ENCODE data around the gene ARSH.

The ARSH gene

DNA sequence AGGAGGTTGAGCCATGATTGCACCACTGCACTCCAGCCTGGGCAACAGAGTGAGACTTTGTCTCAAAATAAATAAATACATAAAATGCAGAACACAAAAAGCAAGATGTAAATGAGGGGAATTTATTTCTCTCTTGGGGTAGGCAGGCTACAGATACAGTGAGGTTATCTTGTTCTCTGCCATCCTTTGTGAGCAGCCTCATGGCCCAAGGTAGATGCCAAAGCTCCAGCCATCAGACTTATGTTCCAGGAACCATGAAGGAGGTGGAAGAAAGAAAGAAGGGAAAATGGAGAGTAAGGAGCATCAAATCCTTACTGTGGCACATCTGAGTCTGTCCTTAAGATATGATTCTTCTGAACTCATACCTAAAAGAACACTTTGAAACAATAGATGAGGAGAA, 11.1 kb downstream of the ARSH start:
- TF ChIP-seq CEBPB (IDR thresholded peaks at IDR 0.05), result no peak
- TF ChIP-seq RAD21 (IDR thresholded peaks at IDR 0.05; ENCODE audit: low read depth), result no peak
- TF ChIP-seq EP300 (IDR thresholded peaks at IDR 0.05; ENCODE audit: borderline replicate concordance), result no peak
- no peak for TF ChIP-seq TEAD4 (IDR thresholded peaks at IDR 0.05)
- TF ChIP-seq NFIC (IDR thresholded peaks at IDR 0.05), result no peak
- no peak for TF ChIP-seq TAF1 (IDR thresholded peaks at IDR 0.05; ENCODE audit: low read depth)
- TF ChIP-seq, protein P1, sequence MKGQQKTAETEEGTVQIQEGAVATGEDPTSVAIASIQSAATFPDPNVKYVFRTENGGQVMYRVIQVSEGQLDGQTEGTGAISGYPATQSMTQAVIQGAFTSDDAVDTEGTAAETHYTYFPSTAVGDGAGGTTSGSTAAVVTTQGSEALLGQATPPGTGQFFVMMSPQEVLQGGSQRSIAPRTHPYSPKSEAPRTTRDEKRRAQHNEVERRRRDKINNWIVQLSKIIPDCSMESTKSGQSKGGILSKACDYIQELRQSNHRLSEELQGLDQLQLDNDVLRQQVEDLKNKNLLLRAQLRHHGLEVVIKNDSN (IDR thresholded peaks at IDR 0.05), result no peak
- TF ChIP-seq, protein P2, sequence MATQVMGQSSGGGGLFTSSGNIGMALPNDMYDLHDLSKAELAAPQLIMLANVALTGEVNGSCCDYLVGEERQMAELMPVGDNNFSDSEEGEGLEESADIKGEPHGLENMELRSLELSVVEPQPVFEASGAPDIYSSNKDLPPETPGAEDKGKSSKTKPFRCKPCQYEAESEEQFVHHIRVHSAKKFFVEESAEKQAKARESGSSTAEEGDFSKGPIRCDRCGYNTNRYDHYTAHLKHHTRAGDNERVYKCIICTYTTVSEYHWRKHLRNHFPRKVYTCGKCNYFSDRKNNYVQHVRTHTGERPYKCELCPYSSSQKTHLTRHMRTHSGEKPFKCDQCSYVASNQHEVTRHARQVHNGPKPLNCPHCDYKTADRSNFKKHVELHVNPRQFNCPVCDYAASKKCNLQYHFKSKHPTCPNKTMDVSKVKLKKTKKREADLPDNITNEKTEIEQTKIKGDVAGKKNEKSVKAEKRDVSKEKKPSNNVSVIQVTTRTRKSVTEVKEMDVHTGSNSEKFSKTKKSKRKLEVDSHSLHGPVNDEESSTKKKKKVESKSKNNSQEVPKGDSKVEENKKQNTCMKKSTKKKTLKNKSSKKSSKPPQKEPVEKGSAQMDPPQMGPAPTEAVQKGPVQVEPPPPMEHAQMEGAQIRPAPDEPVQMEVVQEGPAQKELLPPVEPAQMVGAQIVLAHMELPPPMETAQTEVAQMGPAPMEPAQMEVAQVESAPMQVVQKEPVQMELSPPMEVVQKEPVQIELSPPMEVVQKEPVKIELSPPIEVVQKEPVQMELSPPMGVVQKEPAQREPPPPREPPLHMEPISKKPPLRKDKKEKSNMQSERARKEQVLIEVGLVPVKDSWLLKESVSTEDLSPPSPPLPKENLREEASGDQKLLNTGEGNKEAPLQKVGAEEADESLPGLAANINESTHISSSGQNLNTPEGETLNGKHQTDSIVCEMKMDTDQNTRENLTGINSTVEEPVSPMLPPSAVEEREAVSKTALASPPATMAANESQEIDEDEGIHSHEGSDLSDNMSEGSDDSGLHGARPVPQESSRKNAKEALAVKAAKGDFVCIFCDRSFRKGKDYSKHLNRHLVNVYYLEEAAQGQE (IDR thresholded peaks at IDR 0.05; ENCODE audit: low read depth), result no peak
- TF ChIP-seq EGR1 (IDR thresholded peaks at IDR 0.05), result no peak
- TF ChIP-seq, protein P3, sequence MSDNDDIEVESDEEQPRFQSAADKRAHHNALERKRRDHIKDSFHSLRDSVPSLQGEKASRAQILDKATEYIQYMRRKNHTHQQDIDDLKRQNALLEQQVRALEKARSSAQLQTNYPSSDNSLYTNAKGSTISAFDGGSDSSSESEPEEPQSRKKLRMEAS (IDR thresholded peaks at IDR 0.05), result no peak
- TF ChIP-seq FOXM1 (IDR thresholded peaks at IDR 0.05; ENCODE audit: borderline replicate concordance, low read depth), result no peak
- TF ChIP-seq TCF12 (IDR thresholded peaks at IDR 0.05; ENCODE audit: low read depth), result no peak
- TF ChIP-seq ZBTB7A (IDR thresholded peaks at IDR 0.05; ENCODE audit: low read depth), result no peak
- TF ChIP-seq CREB1 (IDR thresholded peaks at IDR 0.05; ENCODE audit: low read depth), result no peak
- no peak for TF ChIP-seq YY1 (IDR thresholded peaks at IDR 0.05; ENCODE audit: low read depth)

DNA sequence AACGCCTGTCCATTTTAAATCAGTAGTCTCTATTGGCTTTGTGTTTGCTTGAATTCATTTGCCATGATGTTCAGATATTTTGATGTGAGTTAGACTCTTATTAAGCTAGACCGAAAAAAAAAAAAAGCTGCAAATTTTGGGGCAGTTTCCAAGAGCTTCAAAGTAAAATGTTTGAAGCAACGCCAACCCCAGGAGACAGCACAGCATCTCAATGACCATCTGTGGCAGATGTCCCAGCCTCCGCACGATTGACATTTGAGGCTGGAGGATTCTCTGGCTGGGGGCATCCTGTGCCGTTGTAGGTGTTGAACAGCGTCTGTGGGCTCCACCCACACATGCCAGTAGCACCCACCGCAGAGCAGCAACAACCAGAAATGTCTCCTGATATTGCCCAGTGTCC, 17.8 kb downstream of the ARSH start:
- TF ChIP-seq CEBPB (IDR thresholded peaks at IDR 0.05) (no peak), TEAD4 (IDR thresholded peaks at IDR 0.05) (no peak), CREB1 (IDR thresholded peaks at IDR 0.05; ENCODE audit: low read depth) (no peak), RAD21 (IDR thresholded peaks at IDR 0.05; ENCODE audit: low read depth) (no peak), EP300 (IDR thresholded peaks at IDR 0.05; ENCODE audit: borderline replicate concordance) (no peak), NFIC (IDR thresholded peaks at IDR 0.05) (no peak), TAF1 (IDR thresholded peaks at IDR 0.05; ENCODE audit: low read depth) (no peak), FOXM1 (IDR thresholded peaks at IDR 0.05; ENCODE audit: borderline replicate concordance, low read depth) (no peak), YY1 (IDR thresholded peaks at IDR 0.05; ENCODE audit: low read depth) (no peak), TCF12 (IDR thresholded peaks at IDR 0.05; ENCODE audit: low read depth) (no peak), ZBTB7A (IDR thresholded peaks at IDR 0.05; ENCODE audit: low read depth) (no peak), EGR1 (IDR thresholded peaks at IDR 0.05) (no peak)
- TF ChIP-seq, protein P1 (IDR thresholded peaks at IDR 0.05), result no peak
- TF ChIP-seq, protein P3 (IDR thresholded peaks at IDR 0.05), result no peak
- TF ChIP-seq, protein P2 (IDR thresholded peaks at IDR 0.05; ENCODE audit: low read depth), result no peak

DNA sequence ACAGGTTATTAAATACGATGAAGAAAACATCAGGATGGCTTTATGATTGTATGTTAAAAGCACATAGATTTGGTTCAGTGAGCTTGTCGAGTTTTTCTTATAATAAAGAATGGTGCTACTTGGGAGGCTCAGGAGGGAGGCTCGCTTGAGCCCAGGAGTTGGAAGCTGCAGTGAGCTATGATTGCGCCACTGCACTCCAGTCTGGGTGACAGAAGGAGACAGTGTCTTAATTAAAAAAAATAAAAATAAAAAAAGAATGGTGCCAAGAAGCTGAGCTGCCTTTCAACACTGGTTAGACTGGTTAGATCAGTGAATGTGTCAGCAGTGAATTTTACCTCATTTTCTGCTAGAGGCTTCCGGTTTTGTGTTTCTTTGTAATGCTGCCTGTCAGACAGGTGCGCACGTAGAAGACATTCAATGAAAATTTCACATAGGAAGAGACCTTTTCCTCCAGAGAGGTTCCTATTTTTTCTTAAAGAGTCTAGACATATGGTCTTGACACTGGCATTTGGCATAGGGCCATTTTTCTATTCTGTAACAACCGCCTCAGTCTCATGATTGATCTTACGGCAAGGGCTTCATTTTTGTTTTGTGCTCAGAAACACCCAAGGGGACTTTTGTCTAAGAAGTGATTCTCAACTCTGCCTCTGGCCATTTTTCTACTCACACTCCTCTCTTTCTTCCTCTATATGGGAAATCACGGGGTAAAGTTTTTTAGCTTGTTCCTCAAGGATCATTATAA, 19.9 kb downstream of the ARSH start:
- TF ChIP-seq, protein P2 (IDR thresholded peaks at IDR 0.05; ENCODE audit: low read depth), result no peak
- TF ChIP-seq, protein P1 (IDR thresholded peaks at IDR 0.05), result no peak
- TF ChIP-seq YY1 (IDR thresholded peaks at IDR 0.05; ENCODE audit: low read depth), result no peak
- TF ChIP-seq TCF12 (IDR thresholded peaks at IDR 0.05; ENCODE audit: low read depth), result peak; percentile 55; the same call in 1 of the 2 replicates
- TF ChIP-seq NFIC (IDR thresholded peaks at IDR 0.05), result peak; percentile 76
- no peak for TF ChIP-seq EP300 (IDR thresholded peaks at IDR 0.05; ENCODE audit: borderline replicate concordance)
- TF ChIP-seq ZBTB7A (IDR thresholded peaks at IDR 0.05; ENCODE audit: low read depth), result no peak
- no peak for TF ChIP-seq TEAD4 (IDR thresholded peaks at IDR 0.05)
- no peak for TF ChIP-seq EGR1 (IDR thresholded peaks at IDR 0.05)
- TF ChIP-seq CREB1 (IDR thresholded peaks at IDR 0.05; ENCODE audit: low read depth), result 0 out of 2 replicates have a peak, but pooled peaks have one; percentile 32
- TF ChIP-seq TAF1 (IDR thresholded peaks at IDR 0.05; ENCODE audit: low read depth), result no peak
- no peak for TF ChIP-seq RAD21 (IDR thresholded peaks at IDR 0.05; ENCODE audit: low read depth)
- TF ChIP-seq, protein P3 (IDR thresholded peaks at IDR 0.05), result no peak
- peak; percentile 47; the same call in 1 of the 2 replicates for TF ChIP-seq FOXM1 (IDR thresholded peaks at IDR 0.05; ENCODE audit: borderline replicate concordance, low read depth)
- peak; percentile 83 for TF ChIP-seq CEBPB (IDR thresholded peaks at IDR 0.05)

Data from Ishikawa (cell line).